ENCODE data around the gene YBX3.

YBX3 gene

DNA sequence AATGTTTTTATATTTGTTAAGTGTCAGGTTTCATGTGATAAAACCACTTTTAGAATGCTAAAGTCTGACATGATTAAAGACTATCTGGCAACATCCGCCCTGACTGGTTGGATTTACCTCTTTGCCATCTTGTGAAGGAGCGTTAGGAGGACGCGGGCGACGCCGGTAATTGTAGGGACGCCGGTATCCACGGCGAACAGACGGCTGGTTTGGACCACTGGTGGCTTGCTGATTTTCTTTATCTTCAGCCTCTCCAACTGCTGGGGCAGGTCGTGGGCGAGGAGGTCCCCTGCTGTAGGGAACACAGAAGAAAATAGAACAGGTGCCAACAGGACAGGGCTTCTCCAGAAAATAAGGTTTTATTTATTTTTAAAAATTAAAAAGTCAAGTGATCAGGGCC lies 21.3 kb downstream of the YBX3 start:
- Histone ChIP-seq H3K27ac (ENCODE audit: low read length) (no peak overlapping the region), H3K9ac (ENCODE audit: low read depth, low read length) (no peak overlapping the region), H3K36me3 (ENCODE audit: insufficient read depth, low read depth, low read length) (peaks cover 97% of the 10 kb centered on the region), H3K4me3 (ENCODE audit: low read length) (no peak overlapping the region), H3K27me3 (ENCODE audit: insufficient read depth, low read length) (no peaks in the 10 kb centered on the region), H3K9me3 (ENCODE audit: insufficient read depth, low read depth, low read length) (no peaks in the 10 kb centered on the region), H3K4me1 (ENCODE audit: insufficient read depth, low read length) (no peaks in the 10 kb centered on the region)

DNA sequence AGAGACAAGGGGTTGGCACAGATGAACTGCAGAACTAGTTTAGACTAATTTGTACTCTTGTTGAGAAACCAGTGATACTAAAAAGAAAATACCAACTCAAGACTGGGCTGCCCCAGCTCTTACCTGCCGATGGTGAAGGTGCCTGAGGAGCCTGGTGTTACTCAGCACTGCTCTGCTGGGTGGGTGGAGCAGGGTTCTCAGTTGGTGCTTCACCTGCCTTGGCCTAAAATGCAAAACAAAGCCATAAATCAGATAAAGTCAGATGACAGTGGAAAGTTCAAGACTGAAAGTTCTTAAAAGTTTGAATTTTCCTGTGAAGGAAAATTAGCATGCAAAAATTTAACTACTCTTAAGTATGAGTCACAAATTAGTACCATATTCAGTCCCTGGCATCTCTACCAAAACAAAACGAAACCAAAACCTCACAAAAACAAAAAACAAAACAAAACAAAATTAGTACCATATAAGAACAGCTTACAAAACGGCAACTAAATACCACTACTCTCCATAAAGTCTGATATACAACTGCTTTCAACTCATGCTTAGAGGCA lies 21.9 kb downstream of the YBX3 start:
- no peaks in the 10 kb centered on the region for H3K9me3 ChIP-seq (ENCODE audit: insufficient read depth, low read depth, low read length)
- H3K36me3 ChIP-seq (ENCODE audit: insufficient read depth, low read depth, low read length): peaks cover 97% of the 10 kb centered on the region
- no peak overlapping the region for H3K4me3 ChIP-seq (ENCODE audit: low read length)
- no peaks in the 10 kb centered on the region for H3K27me3 ChIP-seq (ENCODE audit: insufficient read depth, low read length)
- H3K9ac ChIP-seq (ENCODE audit: low read depth, low read length): no peak overlapping the region
- H3K4me1 ChIP-seq (ENCODE audit: insufficient read depth, low read length): no peaks in the 10 kb centered on the region
- no peak overlapping the region for H3K27ac ChIP-seq (ENCODE audit: low read length)

DNA sequence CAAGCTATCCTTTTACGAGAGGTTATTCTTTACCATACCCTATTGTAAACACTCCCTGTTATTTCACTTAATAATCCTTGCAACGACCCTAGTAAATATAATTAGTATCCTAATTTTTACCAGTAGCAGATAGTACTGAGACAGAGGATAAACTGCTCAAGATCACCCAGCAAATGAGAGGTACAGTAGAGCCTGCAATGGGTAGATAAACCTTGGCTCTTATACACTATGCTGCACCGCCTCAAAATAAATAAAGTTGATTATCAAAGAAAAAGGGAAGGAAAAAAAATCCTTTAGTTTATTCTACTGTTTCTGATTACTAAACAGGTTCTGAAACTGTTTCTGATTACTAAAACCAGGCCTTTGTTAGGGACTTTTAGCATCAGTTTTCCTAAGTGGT lies 22.5 kb downstream of the YBX3 start:
- peaks cover 91% of the 10 kb centered on the region for H3K36me3 ChIP-seq (ENCODE audit: insufficient read depth, low read depth, low read length)
- H3K4me1 ChIP-seq (ENCODE audit: insufficient read depth, low read length): no peaks in the 10 kb centered on the region
- H3K9ac ChIP-seq (ENCODE audit: low read depth, low read length): no peak overlapping the region
- no peaks in the 10 kb centered on the region for H3K27me3 ChIP-seq (ENCODE audit: insufficient read depth, low read length)
- H3K27ac ChIP-seq (ENCODE audit: low read length): no peak overlapping the region
- H3K9me3 ChIP-seq (ENCODE audit: insufficient read depth, low read depth, low read length): no peaks in the 10 kb centered on the region
- no peak overlapping the region for H3K4me3 ChIP-seq (ENCODE audit: low read length)

DNA sequence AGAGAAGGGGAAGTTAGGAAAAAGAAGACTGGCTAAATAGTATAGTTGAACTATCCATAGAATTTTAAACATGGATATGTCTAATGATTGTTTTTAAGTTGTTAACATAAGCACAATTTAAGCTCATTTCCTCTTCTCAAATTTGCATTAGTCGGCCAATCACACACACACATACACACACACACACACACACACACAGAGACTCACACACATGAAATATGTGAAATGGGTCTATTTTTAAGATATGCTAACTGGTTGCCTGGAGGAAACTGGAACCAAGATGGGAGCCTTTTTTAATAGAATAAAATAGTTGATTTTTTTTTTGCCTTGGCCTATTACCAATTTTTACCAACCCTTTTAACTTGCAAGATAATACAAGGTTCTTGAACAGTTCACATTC lies 25.3 kb downstream of the YBX3 start:
- Histone ChIP-seq H3K27ac (ENCODE audit: low read length) (no peak overlapping the region), H3K9me3 (ENCODE audit: insufficient read depth, low read depth, low read length) (no peaks in the 10 kb centered on the region), H3K27me3 (ENCODE audit: insufficient read depth, low read length) (no peaks in the 10 kb centered on the region), H3K36me3 (ENCODE audit: insufficient read depth, low read depth, low read length) (peaks cover 64% of the 10 kb centered on the region), H3K4me3 (ENCODE audit: low read length) (no peak overlapping the region), H3K9ac (ENCODE audit: low read depth, low read length) (no peak overlapping the region), H3K4me1 (ENCODE audit: insufficient read depth, low read length) (no peaks in the 10 kb centered on the region)

DNA sequence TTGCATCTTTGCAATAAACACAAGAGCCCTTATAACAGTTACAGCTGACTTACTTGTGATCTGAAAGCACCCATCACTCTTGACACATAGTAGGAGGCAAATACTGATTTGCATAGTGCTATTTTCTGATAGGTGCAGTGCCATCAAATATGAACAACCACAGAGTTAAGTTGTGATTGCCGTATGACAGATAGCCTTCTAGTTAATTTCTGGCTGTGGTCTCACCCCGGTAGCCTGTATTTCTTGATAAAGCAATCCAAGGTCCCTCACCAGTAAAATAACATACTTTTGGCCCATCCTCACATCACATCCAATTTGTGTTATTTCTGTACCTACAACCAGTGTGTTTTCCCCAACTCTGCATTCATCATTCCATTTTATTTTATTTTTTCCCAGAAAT lies 26.0 kb downstream of the YBX3 start:
- no peaks in the 10 kb centered on the region for H3K9me3 ChIP-seq (ENCODE audit: insufficient read depth, low read depth, low read length)
- H3K36me3 ChIP-seq (ENCODE audit: insufficient read depth, low read depth, low read length): peaks cover 57% of the 10 kb centered on the region
- no peak overlapping the region for H3K27ac ChIP-seq (ENCODE audit: low read length)

DNA sequence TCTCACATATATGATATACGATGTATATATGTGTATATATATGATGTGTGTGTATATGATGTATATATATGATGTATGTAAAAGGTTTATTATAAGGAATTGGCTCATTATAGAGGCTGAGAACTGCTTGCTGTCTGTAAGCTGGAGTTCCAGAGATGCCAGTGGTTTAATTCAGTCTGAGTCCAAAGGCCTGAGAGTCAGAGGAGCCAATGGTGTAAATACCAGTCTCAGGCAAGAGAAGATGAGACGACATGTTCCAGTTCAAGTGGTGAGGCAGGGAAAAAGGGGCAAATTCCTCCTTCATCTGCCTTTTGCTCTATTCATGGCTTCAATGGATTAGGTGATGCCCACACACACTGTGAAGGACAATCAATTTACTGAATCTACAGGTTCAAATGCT lies 32.2 kb downstream of the YBX3 start:
- Histone ChIP-seq H3K36me3 (ENCODE audit: insufficient read depth, low read depth, low read length) (no peaks in the 10 kb centered on the region), H3K4me1 (ENCODE audit: insufficient read depth, low read length) (no peaks in the 10 kb centered on the region), H3K4me3 (ENCODE audit: low read length) (no peak overlapping the region), H3K27me3 (ENCODE audit: insufficient read depth, low read length) (no peaks in the 10 kb centered on the region), H3K9ac (ENCODE audit: low read depth, low read length) (no peak overlapping the region), H3K9me3 (ENCODE audit: insufficient read depth, low read depth, low read length) (no peaks in the 10 kb centered on the region), H3K27ac (ENCODE audit: low read length) (no peak overlapping the region)

More for the DNA sequence above, 26.0 kb downstream of the YBX3 start:
- Histone ChIP-seq H3K4me3 (ENCODE audit: low read length) (no peak overlapping the region), H3K4me1 (ENCODE audit: insufficient read depth, low read length) (no peaks in the 10 kb centered on the region), H3K27me3 (ENCODE audit: insufficient read depth, low read length) (no peaks in the 10 kb centered on the region), H3K9ac (ENCODE audit: low read depth, low read length) (no peak overlapping the region)

DNA sequence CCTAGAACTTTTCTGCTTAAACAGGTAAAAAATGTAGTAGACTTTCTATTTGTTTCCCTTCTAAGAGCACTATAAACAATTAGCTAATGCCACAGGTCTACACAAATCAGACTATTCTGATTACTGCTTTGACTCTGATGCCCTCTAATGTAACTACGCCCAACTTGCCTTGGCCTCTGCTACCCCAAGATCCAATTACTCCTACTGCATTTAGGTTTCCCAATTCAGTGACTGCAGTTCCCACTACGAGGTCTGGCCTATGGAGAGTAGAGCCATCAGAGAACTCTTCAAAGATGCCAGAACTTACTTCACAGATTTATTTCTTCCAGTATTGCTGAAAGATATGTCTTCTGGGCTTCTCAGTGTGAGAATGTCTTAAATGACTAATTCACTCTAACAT lies 34.0 kb downstream of the YBX3 start:
- Histone ChIP-seq H3K9ac (ENCODE audit: low read depth, low read length) (no peak overlapping the region), H3K9me3 (ENCODE audit: insufficient read depth, low read depth, low read length) (no peaks in the 10 kb centered on the region), H3K27ac (ENCODE audit: low read length) (no peak overlapping the region), H3K4me1 (ENCODE audit: insufficient read depth, low read length) (no peaks in the 10 kb centered on the region), H3K27me3 (ENCODE audit: insufficient read depth, low read length) (no peaks in the 10 kb centered on the region), H3K36me3 (ENCODE audit: insufficient read depth, low read depth, low read length) (no peaks in the 10 kb centered on the region), H3K4me3 (ENCODE audit: low read length) (no peak overlapping the region)

DNA sequence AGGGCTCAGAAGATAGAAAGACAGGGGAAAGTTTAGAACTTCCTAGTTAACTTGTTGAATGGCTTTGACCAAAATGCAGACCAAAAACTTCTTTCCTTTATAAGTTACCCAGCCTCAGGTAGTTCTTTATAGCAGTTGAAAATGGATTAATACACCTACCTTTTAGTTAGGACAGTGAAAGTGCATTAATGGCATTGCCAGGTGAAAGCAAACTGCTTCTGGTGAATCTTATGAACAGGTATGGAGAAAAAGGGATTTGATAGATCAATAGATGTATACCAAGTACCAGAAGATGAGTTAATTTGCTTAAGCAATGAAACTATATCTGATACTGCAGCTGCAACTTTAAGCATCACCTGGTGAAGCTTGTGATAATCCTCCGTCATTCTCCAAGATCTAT lies 35.1 kb downstream of the YBX3 start:
- H3K36me3 ChIP-seq (ENCODE audit: insufficient read depth, low read depth, low read length): no peaks in the 10 kb centered on the region
- no peak overlapping the region for H3K4me3 ChIP-seq (ENCODE audit: low read length)
- no peaks in the 10 kb centered on the region for H3K9me3 ChIP-seq (ENCODE audit: insufficient read depth, low read depth, low read length)
- no peak overlapping the region for H3K27ac ChIP-seq (ENCODE audit: low read length)
- no peaks in the 10 kb centered on the region for H3K4me1 ChIP-seq (ENCODE audit: insufficient read depth, low read length)
- H3K27me3 ChIP-seq (ENCODE audit: insufficient read depth, low read length): no peaks in the 10 kb centered on the region
- no peak overlapping the region for H3K9ac ChIP-seq (ENCODE audit: low read depth, low read length)

DNA sequence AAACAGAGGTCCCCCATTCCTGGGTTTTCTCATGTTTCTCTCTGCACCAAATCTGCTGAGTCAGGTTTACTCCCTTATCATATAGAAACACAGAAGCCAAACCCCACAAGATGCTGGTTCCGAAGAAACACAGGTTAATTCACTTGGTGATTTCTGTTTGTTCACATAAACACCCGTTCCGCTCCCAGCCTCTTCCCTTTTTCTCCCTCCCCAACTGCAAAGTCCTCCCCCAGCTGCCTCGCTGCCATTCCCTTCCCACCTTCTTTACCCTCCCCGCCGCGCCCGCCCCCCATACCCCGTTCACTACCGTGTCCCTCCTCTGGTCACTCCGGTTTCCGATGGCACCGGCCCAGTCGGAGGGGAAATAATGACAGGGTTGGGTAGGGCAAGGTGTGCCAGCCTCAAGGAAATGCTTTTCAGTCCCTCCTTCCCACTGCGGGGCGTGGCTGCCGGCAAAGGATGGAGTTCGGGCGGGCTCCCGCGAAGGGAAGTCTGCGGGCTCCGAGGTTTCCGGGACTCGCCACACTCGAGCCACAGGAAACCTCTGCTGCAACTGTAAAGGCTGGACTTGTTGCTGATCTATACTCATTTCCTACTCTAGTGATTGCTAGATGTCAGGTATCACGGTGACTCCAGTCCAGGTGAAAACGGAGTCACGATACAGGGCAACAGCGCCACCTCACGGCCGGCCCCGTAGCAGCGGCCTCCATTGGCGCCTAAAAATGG lies 49.3 kb downstream of the YBX3 start, which contains the start of gene STYK1:
STYK1 (minus strand) TSS at position 394 of the 726 bp plus-strand sequence. CDS start 39,434 bp downstream, outside the sequence.
- Histone ChIP-seq H3K9ac (ENCODE audit: low read depth, low read length) (peak within 1 kb of the TSS; percentile 34; the same call in 1 of the 2 replicates), H3K27me3 (ENCODE audit: insufficient read depth, low read length) (no peaks in the 10 kb centered on the region), H3K9me3 (ENCODE audit: insufficient read depth, low read depth, low read length) (no peaks in the 10 kb centered on the region), H3K36me3 (ENCODE audit: insufficient read depth, low read depth, low read length) (no peaks in the 10 kb centered on the region), H3K4me3 (ENCODE audit: low read length) (peak within 1 kb of the TSS; percentile 75), H3K27ac (ENCODE audit: low read length) (no peak within 1 kb of the TSS), H3K4me1 (ENCODE audit: insufficient read depth, low read length) (no peaks in the 10 kb centered on the region)

DNA sequence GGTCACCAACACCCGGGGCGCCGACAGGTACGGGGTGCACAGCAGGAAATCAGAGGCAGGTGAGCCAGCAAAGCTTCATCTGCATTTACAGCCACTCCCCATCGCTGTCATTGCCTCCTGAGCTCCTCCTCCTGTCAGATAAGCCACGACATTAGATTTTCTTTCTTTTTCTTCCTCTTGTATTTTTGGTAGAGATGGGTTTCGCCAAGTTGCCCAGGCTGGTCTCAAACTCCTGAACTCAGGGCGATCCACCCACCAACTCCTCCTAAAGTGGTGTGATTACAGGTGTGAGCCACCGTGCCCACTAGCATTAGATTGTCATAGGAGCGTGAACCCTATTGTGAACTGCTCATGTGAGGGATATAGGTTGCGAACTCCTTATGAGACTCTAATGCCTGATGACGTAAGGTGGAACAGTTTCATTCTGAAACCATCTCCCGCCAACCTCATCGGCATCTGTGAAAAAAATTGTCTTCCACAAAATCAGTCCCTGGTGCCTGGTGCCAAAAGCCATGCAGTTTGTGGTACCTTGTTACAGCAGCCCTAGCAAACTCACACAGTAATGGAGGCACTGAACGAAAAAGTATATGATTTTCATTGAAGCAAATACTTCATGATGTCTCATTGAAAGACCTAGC lies 50.8 kb downstream of the YBX3 start:
- H3K4me3 ChIP-seq (ENCODE audit: low read length): no peak overlapping the region
- no peaks in the 10 kb centered on the region for H3K9me3 ChIP-seq (ENCODE audit: insufficient read depth, low read depth, low read length)
- H3K9ac ChIP-seq (ENCODE audit: low read depth, low read length): no peak overlapping the region
- no peak overlapping the region for H3K27ac ChIP-seq (ENCODE audit: low read length)
- no peaks in the 10 kb centered on the region for H3K4me1 ChIP-seq (ENCODE audit: insufficient read depth, low read length)
- H3K36me3 ChIP-seq (ENCODE audit: insufficient read depth, low read depth, low read length): no peaks in the 10 kb centered on the region
- no peaks in the 10 kb centered on the region for H3K27me3 ChIP-seq (ENCODE audit: insufficient read depth, low read length)

DNA sequence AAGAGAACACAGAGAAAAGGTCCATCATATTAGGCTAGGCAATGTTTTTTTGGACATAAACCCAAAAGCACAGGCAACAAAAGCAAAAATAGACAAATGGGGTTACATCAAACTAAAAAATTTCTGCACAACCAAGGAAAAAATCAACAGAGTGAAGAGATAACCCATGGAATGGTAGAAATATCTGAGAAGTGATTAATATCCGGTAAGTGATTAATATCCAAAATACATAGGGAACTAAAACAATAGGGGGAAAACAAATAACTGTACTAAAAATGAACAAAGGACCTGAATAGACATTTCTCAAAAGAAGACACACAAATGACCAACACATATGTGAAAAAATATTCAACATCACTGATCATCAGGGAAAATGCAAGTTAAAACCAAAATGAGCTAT lies 53.6 kb downstream of the YBX3 start:
- H3K36me3 ChIP-seq (ENCODE audit: insufficient read depth, low read depth, low read length): no peaks in the 10 kb centered on the region
- H3K9ac ChIP-seq (ENCODE audit: low read depth, low read length): no peak overlapping the region
- no peak overlapping the region for H3K4me3 ChIP-seq (ENCODE audit: low read length)
- no peaks in the 10 kb centered on the region for H3K4me1 ChIP-seq (ENCODE audit: insufficient read depth, low read length)
- no peaks in the 10 kb centered on the region for H3K9me3 ChIP-seq (ENCODE audit: insufficient read depth, low read depth, low read length)
- H3K27ac ChIP-seq (ENCODE audit: low read length): no peak overlapping the region
- no peaks in the 10 kb centered on the region for H3K27me3 ChIP-seq (ENCODE audit: insufficient read depth, low read length)

DNA sequence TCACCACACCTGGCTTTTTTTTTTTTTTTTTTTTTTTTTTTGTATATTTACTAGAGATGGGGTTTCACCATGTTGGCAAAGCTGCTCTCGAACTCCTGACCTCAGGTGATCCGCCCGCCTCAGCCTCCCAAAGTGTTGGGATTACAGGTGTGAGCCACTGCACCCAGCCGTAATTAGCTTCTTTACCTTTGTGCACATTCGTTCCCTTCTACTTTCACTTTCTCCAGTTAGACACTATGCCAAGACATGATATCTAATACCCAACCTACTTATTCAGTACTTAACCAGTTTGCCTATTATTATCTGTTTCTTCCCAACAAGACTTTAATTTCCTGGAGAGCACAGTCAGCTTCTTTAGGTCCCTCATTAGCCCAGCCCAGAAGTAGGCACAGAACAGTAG lies 54.6 kb downstream of the YBX3 start:
- no peak overlapping the region for H3K4me3 ChIP-seq (ENCODE audit: low read length)
- H3K36me3 ChIP-seq (ENCODE audit: insufficient read depth, low read depth, low read length): no peaks in the 10 kb centered on the region
- no peak overlapping the region for H3K9ac ChIP-seq (ENCODE audit: low read depth, low read length)
- no peaks in the 10 kb centered on the region for H3K9me3 ChIP-seq (ENCODE audit: insufficient read depth, low read depth, low read length)
- no peaks in the 10 kb centered on the region for H3K27me3 ChIP-seq (ENCODE audit: insufficient read depth, low read length)
- no peak overlapping the region for H3K27ac ChIP-seq (ENCODE audit: low read length)
- no peaks in the 10 kb centered on the region for H3K4me1 ChIP-seq (ENCODE audit: insufficient read depth, low read length)

Data from iPS-20b (cell line).